NCI-H510A (cell line): ENCODE results near the gene IL17REL.

Source experiments
- DNase-seq: peaks from one replicate; lab custom pipeline; 2025; lab: John Stamatoyannopoulos, UW

IL17REL gene

GRCh38 chr22:50046019-50046415 is 33.5 kb upstream of the IL17REL start:
- DNase-seq, result no peak

- DNase-seq, result no peak
These were observed 32.9 kb upstream of the IL17REL start for GRCh38 chr22:50045211-50046018.

DNA sequence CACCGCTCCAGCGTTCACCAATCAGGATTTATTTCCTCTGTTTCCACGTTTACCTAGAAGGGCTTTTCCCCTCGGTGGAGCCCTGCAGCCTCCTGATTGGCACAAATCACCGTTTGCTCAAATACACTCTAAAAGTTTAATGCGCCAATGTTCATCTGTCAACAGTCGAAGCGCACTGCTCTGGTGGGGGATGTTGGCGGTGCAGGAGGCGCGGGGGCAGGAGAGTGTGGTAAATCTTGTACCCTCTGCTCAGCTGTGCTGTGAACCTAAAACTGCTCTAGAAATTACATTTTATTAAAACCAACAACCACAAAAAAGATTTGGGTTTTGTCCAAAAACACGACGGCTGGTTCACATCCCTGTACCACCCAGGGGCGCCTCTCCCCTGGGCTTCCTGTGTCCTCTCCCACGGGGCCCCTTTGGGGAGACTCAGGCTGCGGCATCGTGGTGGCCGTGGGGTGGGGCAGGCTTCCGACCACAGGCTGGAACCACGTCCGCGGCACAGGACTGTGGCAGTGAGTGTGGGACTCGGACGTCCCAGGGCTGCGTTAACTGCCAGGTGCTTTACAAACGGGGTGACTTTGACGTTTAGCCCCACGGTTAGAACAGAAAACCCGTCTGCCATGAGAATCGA is 32.0 kb upstream of the IL17REL start:
- no peak for DNase-seq

GRCh38 chr22:50041361-50042065 is 28.9 kb upstream of the IL17REL start:
- no peak for DNase-seq

GRCh38 chr22:50040717-50041116 is 28.2 kb upstream of the IL17REL start:
- DNase-seq, result no peak

DNA sequence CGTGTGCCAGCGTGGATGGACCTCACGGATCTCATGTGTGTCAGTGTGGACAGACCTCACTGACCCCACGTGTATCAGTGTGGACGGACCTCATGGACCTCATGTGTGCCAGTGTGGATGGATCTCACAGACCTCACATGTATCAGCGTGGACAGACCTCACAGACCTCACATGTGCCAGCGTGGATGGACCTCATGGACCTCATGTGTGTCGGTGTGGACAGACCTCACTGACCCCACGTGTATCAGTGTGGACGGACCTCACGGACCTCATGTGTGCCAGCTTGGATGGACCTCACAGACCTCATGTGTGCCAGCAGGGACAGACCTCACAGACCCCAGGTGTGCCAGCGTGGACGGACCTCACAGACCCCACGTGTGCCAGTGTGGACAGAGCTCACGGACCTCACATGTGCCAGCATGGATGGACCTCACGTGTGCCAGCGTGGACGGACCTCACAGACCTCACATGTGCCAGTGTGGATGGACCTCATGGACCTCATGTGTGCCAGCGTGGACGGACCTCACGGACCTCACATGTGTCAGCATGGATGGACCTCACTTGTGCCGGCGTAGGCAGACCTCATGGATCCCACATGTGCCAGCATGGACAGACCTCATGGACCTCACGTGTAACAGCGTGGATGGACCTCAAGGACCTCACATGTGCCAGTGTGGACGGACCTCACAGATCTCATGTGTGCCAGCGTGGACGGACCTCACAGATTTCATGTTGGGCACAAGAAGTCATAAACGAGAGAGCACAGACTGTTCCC is 27.3 kb upstream of the IL17REL start:
- no peak for DNase-seq

GRCh38 chr22:50035976-50036724 is 23.6 kb upstream of the IL17REL start:
- no peak for DNase-seq

DNA sequence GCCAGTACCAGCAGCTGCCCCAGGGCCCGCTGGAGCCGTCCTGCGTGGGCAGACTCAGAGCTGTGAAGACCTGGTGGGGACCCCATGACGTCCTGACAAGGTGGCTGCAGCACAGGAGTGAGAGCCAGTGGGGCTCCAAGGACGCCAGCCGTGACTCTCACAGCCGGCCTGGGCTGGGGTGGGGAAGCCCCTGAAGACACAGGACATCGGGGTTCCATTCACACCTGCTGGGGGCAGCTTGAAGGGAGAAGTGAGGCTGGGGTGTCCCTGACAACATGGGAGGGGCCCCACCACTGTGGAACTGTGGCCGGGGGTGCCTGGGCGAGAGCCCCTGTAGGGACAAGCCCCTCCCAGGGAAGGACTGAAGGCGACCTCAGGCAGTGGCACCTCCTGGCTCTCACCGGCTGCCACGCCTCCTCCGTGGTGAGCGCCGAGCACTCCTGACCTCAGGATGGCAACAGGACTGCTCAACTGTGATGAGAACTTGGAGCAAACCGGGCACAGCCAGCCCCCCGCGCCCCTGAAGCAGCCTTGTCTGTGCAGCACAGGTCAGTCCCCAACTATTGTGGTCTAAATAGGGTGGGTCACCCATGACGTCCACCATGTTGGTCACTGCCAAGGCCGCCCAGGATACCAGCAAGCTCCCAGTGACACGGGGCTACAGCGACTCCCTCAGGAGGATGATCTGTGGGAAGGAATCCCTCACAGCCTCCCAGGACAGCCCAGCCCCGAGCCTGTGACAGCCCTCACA is 22.7 kb upstream of the IL17REL start:
- DNase-seq, result no peak

DNA sequence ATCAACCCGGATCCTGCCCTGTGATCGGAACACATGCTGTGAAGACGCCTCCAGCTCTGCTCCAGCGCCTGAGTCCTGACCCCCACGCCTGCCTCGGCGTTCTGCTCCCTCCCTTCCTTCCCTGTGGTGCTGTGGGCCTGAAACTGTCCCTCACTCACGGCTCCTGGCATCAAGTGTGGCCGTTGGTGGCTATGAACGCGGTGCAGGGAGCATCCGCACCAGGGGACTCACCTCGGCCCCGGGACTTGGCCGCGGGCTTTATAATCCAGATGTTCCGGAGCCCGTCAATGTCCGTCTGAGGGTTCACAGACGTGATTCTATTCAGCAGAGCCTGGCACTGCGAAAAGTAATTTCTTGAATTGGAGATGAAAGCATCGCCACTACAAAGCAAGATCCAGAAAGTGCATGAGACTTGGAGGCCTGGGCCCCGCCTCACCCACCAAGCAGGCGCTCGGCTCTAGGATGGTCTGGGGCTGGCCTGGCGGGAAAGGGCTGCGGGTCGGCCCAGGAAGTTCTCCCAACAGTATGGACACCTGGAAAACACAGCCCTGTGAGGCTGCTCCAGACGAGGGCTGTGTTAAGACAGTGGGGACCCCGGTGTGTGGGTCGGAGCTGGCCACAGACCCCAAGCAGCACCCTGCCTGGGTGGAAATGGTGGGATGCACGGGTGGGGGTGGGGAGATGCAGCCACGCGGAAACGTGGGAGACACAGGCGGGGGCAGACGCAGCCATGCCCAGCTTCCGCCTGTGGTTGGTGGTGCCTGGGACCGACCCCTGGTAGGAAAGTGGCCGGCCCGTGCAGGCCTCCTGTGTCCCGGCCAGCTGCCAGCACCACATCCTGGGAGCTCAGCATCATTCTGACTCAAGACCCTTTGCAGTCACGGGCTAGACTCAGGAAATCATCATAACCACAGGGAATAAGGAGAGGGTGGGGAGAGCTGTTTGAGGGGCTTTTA is 21.8 kb upstream of the IL17REL start:
- no peak for DNase-seq

GRCh38 chr22:50032941-50033601 is 20.5 kb upstream of the IL17REL start:
- no peak for DNase-seq

DNA sequence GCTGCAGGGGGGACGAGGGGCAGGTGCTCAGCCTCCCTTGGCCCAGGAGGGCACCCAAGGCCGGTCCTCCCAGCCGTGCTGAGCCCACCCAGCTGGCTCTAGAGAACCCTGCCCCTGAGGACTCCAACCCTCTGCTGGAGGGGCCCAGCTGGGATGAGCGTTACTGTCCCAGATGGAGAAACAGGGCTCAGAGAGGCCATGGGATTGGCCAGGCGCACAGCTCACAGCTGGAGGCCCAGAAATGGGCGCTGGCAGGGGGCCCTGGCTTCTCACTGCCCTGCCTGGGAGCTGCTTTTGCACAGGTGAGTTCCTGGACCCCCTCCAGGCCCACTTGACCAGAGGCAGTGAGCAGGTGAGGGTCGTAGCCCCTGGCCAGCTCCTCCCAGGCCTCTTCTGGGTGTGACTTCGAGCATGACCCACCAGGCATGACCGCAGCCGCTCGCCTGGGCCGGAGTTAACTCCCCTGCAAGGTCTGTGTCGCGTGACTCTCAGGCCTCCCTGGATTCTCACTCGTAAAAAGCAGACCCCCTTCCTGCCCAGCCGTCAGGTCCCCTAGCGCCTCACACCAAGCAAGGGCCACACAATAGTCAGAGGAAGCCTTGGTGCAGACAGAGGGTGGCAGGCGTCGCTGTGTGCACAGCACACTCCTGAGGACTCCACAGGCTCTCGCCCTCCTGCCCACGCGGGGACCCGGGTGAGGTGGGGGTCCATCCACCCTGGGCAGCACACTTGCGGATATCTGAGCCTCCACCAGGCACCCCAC is 19.7 kb upstream of the IL17REL start:
- no peak for DNase-seq

DNA sequence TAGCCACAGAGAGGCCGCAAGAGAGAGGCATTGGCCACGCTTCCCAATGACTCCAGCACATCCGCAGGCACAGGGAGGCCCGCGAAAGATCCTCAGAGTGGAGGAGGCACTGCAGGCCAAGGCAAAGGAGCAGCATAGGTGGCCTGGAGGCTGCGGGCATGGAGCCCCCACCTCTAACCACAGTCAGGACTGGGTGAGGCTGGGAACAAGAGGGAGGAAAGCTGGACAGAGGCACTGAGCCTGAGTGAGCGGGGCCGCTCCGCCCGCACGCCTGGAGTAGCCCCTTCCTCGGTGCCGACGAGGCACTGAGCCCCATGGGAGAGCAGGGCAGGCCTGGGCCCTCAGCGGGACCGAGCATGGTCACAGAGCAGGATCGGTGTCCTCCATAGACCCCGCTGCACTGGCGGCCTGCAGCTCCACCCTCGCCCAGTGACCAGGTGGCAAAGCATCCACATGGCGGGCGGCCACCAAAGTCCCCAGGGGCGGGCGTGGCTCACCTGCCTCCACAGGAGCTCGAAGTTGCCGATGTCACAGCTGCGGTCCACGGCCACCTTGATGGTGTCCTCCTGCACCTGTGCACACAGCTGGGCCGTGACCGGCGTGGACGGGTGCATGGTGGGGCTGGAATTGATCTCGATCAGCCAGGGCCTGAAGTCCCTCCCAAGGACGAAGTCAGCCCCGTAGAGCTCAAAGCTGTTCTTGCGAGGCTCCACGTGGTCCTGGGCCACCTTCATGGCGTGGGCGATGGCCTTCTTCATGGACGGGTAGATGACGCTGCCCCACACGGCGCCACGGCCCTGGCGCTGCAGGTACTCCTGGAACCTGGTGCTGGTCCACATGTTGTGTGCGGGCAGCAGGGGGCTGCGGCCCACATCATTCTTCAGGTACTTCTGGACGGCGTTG is 18.9 kb upstream of the IL17REL start:
- DNase-seq, result no peak

GRCh38 chr22:50030297-50031188 is 18.0 kb upstream of the IL17REL start:
- peak; percentile 58 for DNase-seq

- DNase-seq, result no peak
These were observed 15.3 kb upstream of the IL17REL start for GRCh38 chr22:50027639-50028537.

GRCh38 chr22:50025993-50026392 is 13.4 kb upstream of the IL17REL start:
- DNase-seq, result no peak
